ENCODE data around the gene MYOZ1. TPM values are rescaled to one million over a fixed set of nuclear protein-coding genes. Genes with fewer than 3 reads are reported as not detected.
A peak's percentile ranks its signal among the peaks of the same experiment; 100 is the strongest.
"Not testable (repeated sequence)": the region's sequence is repeated elsewhere in the genome, so short reads cannot be mapped to it uniquely, and the experiment has no call there.

MYOZ1 gene
- total RNA-seq, 1 donor = not detected

GRCh38 chr10:73629165-73629564 is 12.1 kb downstream of the MYOZ1 start:
- Histone ChIP-seq H3K4me3 (ENCODE audit: low read length) (no peak overlapping the region), H3K4me1 (ENCODE audit: insufficient read depth, low read length) (peaks cover 17% of the 10 kb centered on the region), H3K9me3 (ENCODE audit: low read depth, low read length) (no peaks in the 10 kb centered on the region), H3K27me3 (ENCODE audit: insufficient read depth, low read length) (no peaks in the 10 kb centered on the region)

GRCh38 chr10:73628405-73628804 is 12.9 kb downstream of the MYOZ1 start:
- Histone ChIP-seq H3K27me3 (ENCODE audit: insufficient read depth, low read length) (no peaks in the 10 kb centered on the region), H3K4me1 (ENCODE audit: insufficient read depth, low read length) (peaks cover 17% of the 10 kb centered on the region), H3K4me3 (ENCODE audit: low read length) (no peak overlapping the region), H3K9me3 (ENCODE audit: low read depth, low read length) (no peaks in the 10 kb centered on the region)

GRCh38 chr10:73627300-73627699 is 14.0 kb downstream of the MYOZ1 start:
- Histone ChIP-seq H3K4me3 (ENCODE audit: low read length) (no peak overlapping the region), H3K27me3 (ENCODE audit: insufficient read depth, low read length) (no peaks in the 10 kb centered on the region), H3K9me3 (ENCODE audit: low read depth, low read length) (no peaks in the 10 kb centered on the region), H3K4me1 (ENCODE audit: insufficient read depth, low read length) (peaks cover 17% of the 10 kb centered on the region)

- Histone ChIP-seq H3K9me3 (ENCODE audit: low read depth, low read length) (no peaks in the 10 kb centered on the region), H3K4me3 (ENCODE audit: low read length) (peak overlapping the region; percentile 88)
Observed at GRCh38 chr10:73625884-73626752, 15.2 kb downstream of the MYOZ1 start.

GRCh38 chr10:73625004-73625883 is 16.0 kb downstream of the MYOZ1 start:
- no peaks in the 10 kb centered on the region for H3K9me3 ChIP-seq (ENCODE audit: low read depth, low read length)
- no peaks in the 10 kb centered on the region for H3K27me3 ChIP-seq (ENCODE audit: insufficient read depth, low read length)
- peaks cover 17% of the 10 kb centered on the region for H3K4me1 ChIP-seq (ENCODE audit: insufficient read depth, low read length)
- peak overlapping the region; percentile 88 for H3K4me3 ChIP-seq (ENCODE audit: low read length)

More at GRCh38 chr10:73625884-73626752, 15.2 kb downstream of the MYOZ1 start:
- Histone ChIP-seq H3K27me3 (ENCODE audit: insufficient read depth, low read length) (no peaks in the 10 kb centered on the region), H3K4me1 (ENCODE audit: insufficient read depth, low read length) (peaks cover 17% of the 10 kb centered on the region)

GRCh38 chr10:73623056-73623455 is 18.2 kb downstream of the MYOZ1 start:
- Histone ChIP-seq H3K4me1 (ENCODE audit: insufficient read depth, low read length) (peaks cover 17% of the 10 kb centered on the region), H3K9me3 (ENCODE audit: low read depth, low read length) (no peaks in the 10 kb centered on the region), H3K4me3 (ENCODE audit: low read length) (no peak overlapping the region), H3K27me3 (ENCODE audit: insufficient read depth, low read length) (no peaks in the 10 kb centered on the region)

- not testable (repeated sequence) for H3K4me1 ChIP-seq (ENCODE audit: insufficient read depth, low read length); H3K4me3 ChIP-seq (ENCODE audit: low read length); H3K9me3 ChIP-seq (ENCODE audit: low read depth, low read length); H3K27me3 ChIP-seq (ENCODE audit: insufficient read depth, low read length)
Observed at GRCh38 chr10:73620974-73621373, 20.3 kb downstream of the MYOZ1 start.

- not testable (repeated sequence) for H3K9me3 ChIP-seq (ENCODE audit: low read depth, low read length); H3K4me1 ChIP-seq (ENCODE audit: insufficient read depth, low read length); H3K4me3 ChIP-seq (ENCODE audit: low read length); H3K27me3 ChIP-seq (ENCODE audit: insufficient read depth, low read length)
Observed at GRCh38 chr10:73617143-73617542, 24.1 kb downstream of the MYOZ1 start.

GRCh38 chr10:73614720-73615119 is 26.6 kb downstream of the MYOZ1 start:
- H3K27me3 ChIP-seq (ENCODE audit: insufficient read depth, low read length) = no peaks in the 10 kb centered on the region
- H3K4me3 ChIP-seq (ENCODE audit: low read length) = no peak overlapping the region
- no peaks in the 10 kb centered on the region for H3K9me3 ChIP-seq (ENCODE audit: low read depth, low read length)
- no peaks in the 10 kb centered on the region for H3K4me1 ChIP-seq (ENCODE audit: insufficient read depth, low read length)

GRCh38 chr10:73609116-73609515 is 32.2 kb downstream of the MYOZ1 start:
- Histone ChIP-seq H3K4me3 (ENCODE audit: low read length) (no peak overlapping the region), H3K4me1 (ENCODE audit: insufficient read depth, low read length) (no peaks in the 10 kb centered on the region), H3K27me3 (ENCODE audit: insufficient read depth, low read length) (no peaks in the 10 kb centered on the region), H3K9me3 (ENCODE audit: low read depth, low read length) (no peaks in the 10 kb centered on the region)

- no peak overlapping the region for H3K4me3 ChIP-seq (ENCODE audit: low read length)
- H3K27me3 ChIP-seq (ENCODE audit: insufficient read depth, low read length) = no peaks in the 10 kb centered on the region
- H3K4me1 ChIP-seq (ENCODE audit: insufficient read depth, low read length) = no peaks in the 10 kb centered on the region
- H3K9me3 ChIP-seq (ENCODE audit: low read depth, low read length) = no peaks in the 10 kb centered on the region
Observed at GRCh38 chr10:73601486-73601921, 39.8 kb downstream of the MYOZ1 start.

GRCh38 chr10:73597346-73597745 is 43.9 kb downstream of the MYOZ1 start:
- no peaks in the 10 kb centered on the region for H3K27me3 ChIP-seq (ENCODE audit: insufficient read depth, low read length)
- no peak overlapping the region for H3K4me3 ChIP-seq (ENCODE audit: low read length)
- H3K9me3 ChIP-seq (ENCODE audit: low read depth, low read length) = no peaks in the 10 kb centered on the region
- no peaks in the 10 kb centered on the region for H3K4me1 ChIP-seq (ENCODE audit: insufficient read depth, low read length)

- no peaks in the 10 kb centered on the region for H3K9me3 ChIP-seq (ENCODE audit: low read depth, low read length)
- H3K4me1 ChIP-seq (ENCODE audit: insufficient read depth, low read length) = peaks cover 11% of the 10 kb centered on the region
- H3K27me3 ChIP-seq (ENCODE audit: insufficient read depth, low read length) = no peaks in the 10 kb centered on the region
- H3K4me3 ChIP-seq (ENCODE audit: low read length) = no peak overlapping the region
Observed at GRCh38 chr10:73593812-73594211, 47.5 kb downstream of the MYOZ1 start.

- Histone ChIP-seq H3K4me1 (ENCODE audit: insufficient read depth, low read length) (peaks cover 11% of the 10 kb centered on the region), H3K27me3 (ENCODE audit: insufficient read depth, low read length) (no peaks in the 10 kb centered on the region), H3K4me3 (ENCODE audit: low read length) (no peak overlapping the region), H3K9me3 (ENCODE audit: low read depth, low read length) (no peaks in the 10 kb centered on the region)
Observed at GRCh38 chr10:73593110-73593509, 48.2 kb downstream of the MYOZ1 start.

- Histone ChIP-seq H3K4me1 (ENCODE audit: insufficient read depth, low read length) (peaks cover 11% of the 10 kb centered on the region), H3K4me3 (ENCODE audit: low read length) (no peak overlapping the region), H3K27me3 (ENCODE audit: insufficient read depth, low read length) (no peaks in the 10 kb centered on the region), H3K9me3 (ENCODE audit: low read depth, low read length) (no peaks in the 10 kb centered on the region)
Observed at GRCh38 chr10:73591935-73592699, 49.2 kb downstream of the MYOZ1 start.

Data from mononuclear cell (primary cell).